K562 (cell line): ENCODE data around the gene SPTY2D1. TPM values are rescaled to one million over a fixed set of nuclear protein-coding genes. Genes with fewer than 3 reads are reported as not detected.

Experiments used
- ARID1B ChIP-seq: fragments of 450-650 bp; IDR thresholded peaks from 2 replicates; pipeline ENCODE4 v1.6.1; 2016; ENCODE audit warnings: antibody characterized with exemption, mild to moderate bottlenecking, inconsistent platforms
- BACH1 ChIP-seq: fragments of 200-800 bp; sonication (Bioruptor generic); IDR thresholded peaks from 2 replicates; pipeline ENCODE4 v1.6.1; 2016; ENCODE audit warnings: missing genetic modification characterization, missing compliant biosample characterization
- E2F1 ChIP-seq: sonication (generic); formaldehyde crosslinking; IDR thresholded peaks from 2 replicates; pipeline ENCODE4 v1.8.1; 2023; ENCODE audit warnings: mild to moderate bottlenecking, missing genetic modification reagents, moderate library complexity
- HOMEZ ChIP-seq: fragments of 250-450 bp; sonication (Bioruptor Pico); IDR thresholded peaks from 2 replicates; pipeline ENCODE4 v1.4.0; 2020; ENCODE audit warnings: mild to moderate bottlenecking, moderate library complexity
- ILF3 ChIP-seq: fragments of 450-650 bp; IDR thresholded peaks from 2 replicates; pipeline ENCODE4 v1.6.1; 2018; ENCODE audit warnings: antibody characterized with exemption, mild to moderate bottlenecking, moderate library complexity, borderline replicate concordance
- KLF13 ChIP-seq: fragments of 450-650 bp; IDR thresholded peaks from 2 replicates; pipeline ENCODE4 v1.6.1; 2016; ENCODE audit warnings: missing genetic modification characterization, low read depth, mild to moderate bottlenecking, missing compliant biosample characterization, moderate library complexity, borderline replicate concordance
- MAFG ChIP-seq: fragments of 450-650 bp; conservative IDR thresholded peaks from 2 replicates; pipeline ENCODE4 v1.6.1; 2016; ENCODE audit warnings: missing genetic modification characterization, missing compliant biosample characterization
- NBN ChIP-seq: fragments of 450-650 bp; IDR thresholded peaks from 2 replicates; pipeline ENCODE4 v1.6.1; 2016; ENCODE audit warnings: low read depth, mild to moderate bottlenecking
- NCOA1 ChIP-seq: fragments of 450-650 bp; IDR thresholded peaks from 2 replicates; pipeline ENCODE4 v1.6.1; 2016; ENCODE audit warnings: low read depth
- PURB ChIP-seq: sonication (generic); formaldehyde crosslinking; IDR thresholded peaks from 2 replicates; pipeline ENCODE4 v1.9.0; 2021; ENCODE audit warnings: low read depth, mild to moderate bottlenecking, missing genetic modification reagents
- RNF2 ChIP-seq: sonication (generic); IDR thresholded peaks from 2 replicates; pipeline ENCODE4 v1.6.1; 2016
- SAFB ChIP-seq: fragments of 200-400 bp; formaldehyde crosslinking; IDR thresholded peaks from 2 replicates; pipeline ENCODE4 v1.6.1; 2017; ENCODE audit warnings: low read depth, low read length, borderline replicate concordance
- SIN3B ChIP-seq: fragments of 450-650 bp; IDR thresholded peaks from 2 replicates; pipeline ENCODE4 v1.6.1; 2017; ENCODE audit warnings: low read depth, mild to moderate bottlenecking, moderate library complexity
- ZBTB11 ChIP-seq, 3 experiments: fragments of 200-800 bp in 1 of 3; fragments of 250-450 bp in 1 of 3; fragments of 450-650 bp in 1 of 3; sonication (Bioruptor Pico) in 1 of 3; sonication (Bioruptor generic) in 1 of 3; formaldehyde crosslinking in 1 of 3; IDR thresholded peaks; 2 replicates each; pipeline versions ENCODE4 v1.6.1 to v1.8.0; 2016 to 2022; ENCODE audit warnings: mild to moderate bottlenecking in 2 of 3, missing genetic modification characterization in 2 of 3, missing compliant biosample characterization in 1 of 3, moderate library complexity in 1 of 3
- ZBTB7A ChIP-seq: IDR thresholded peaks from 2 replicates; pipeline ENCODE4 v1.6.1; 2011; ENCODE audit warnings: low read depth, mild to moderate bottlenecking, low read length, moderate library complexity, borderline replicate concordance; ENCODE audit not compliant: control insufficient read depth
- ZNF146 ChIP-seq: IDR thresholded peaks from one replicate; pipeline ENCODE4 v1.6.1; 2018; ENCODE audit warnings: missing compliant biosample characterization; ENCODE audit not compliant: unreplicated experiment
- ZNF695 ChIP-seq: fragments of 450-650 bp; formaldehyde crosslinking; IDR thresholded peaks from 2 replicates; pipeline ENCODE4 v1.4.0; 2020; ENCODE audit warnings: mild to moderate bottlenecking, moderate library complexity
- polyA plus RNA-seq, 8 experiments: library from polyadenylated mRNA; depleted of rRNA in 4 of 8; stranded (reverse) in 5 of 8; unstranded in 3 of 8; fragments of >200 nt; fragmentation: Nextera tagmentation in 2 of 8; fragmentation: Illumina TruSeq in 1 of 8; extraction: Ambion mirVana in 2 of 8; extraction: Trizol in 1 of 8; gene quantifications; 2 replicates each; pipeline versions ENCODE4 v1.2.1 to v1.2.3, GENCODE V29; 2011 to 2014; ENCODE audit warnings: inconsistent platforms in 1 of 8, missing spikeins in 1 of 8
- total RNA-seq, 7 experiments: library from RNA; depleted of rRNA in 6 of 7; stranded (reverse); fragments of >200 nt in 6 of 7; fragmentation: Illumina TruSeq in 2 of 7; extraction: Trizol in 2 of 7; gene quantifications; 2 replicates each; pipeline versions ENCODE4 v1.2.1 to v1.2.3, GENCODE V29; 2011 to 2021; ENCODE audit warnings: low replicate concordance in 1 of 7

The SPTY2D1 gene
- total and polyA plus RNA-seq, 9 of the 15 experiments (the other 6 are each of a cell fraction or from before 2014, with no cell fraction given) = 3.2 to 32.1 (median 12.9) TPM

- TF ChIP-seq ZBTB11 (CRISPR knock-in tag; IDR thresholded peaks at IDR 0.05) = peak in 1 of 3 experiments; percentile 54; a peak in 1 of 6 replicates
- no peak for TF ChIP-seq ILF3
- peak; percentile 77; the same call in 1 of the 2 replicates for TF ChIP-seq ZBTB7A
- no peak for TF ChIP-seq ZNF695
- TF ChIP-seq MAFG (tag) = peak; percentile 65
- peak; percentile 66; the same call in 1 of the 2 replicates for TF ChIP-seq RNF2
- no peak for TF ChIP-seq ZNF146
- peak; percentile 33; the same call in 1 of the 2 replicates for TF ChIP-seq BACH1
- TF ChIP-seq NCOA1 = peak; percentile 84
- no peak for TF ChIP-seq HOMEZ
- TF ChIP-seq KLF13 = peak; percentile 8; the same call in 1 of the 2 replicates
- TF ChIP-seq ARID1B = no peak
- TF ChIP-seq PURB (CRISPR knock-in tag) = no peak
- peak; percentile 89; the same call in 1 of the 2 replicates for TF ChIP-seq NBN
- TF ChIP-seq SIN3B = peak; percentile 90
- TF ChIP-seq E2F1 (CRISPR knock-in tag) = peak; percentile 31; the same call in 1 of the 2 replicates
- TF ChIP-seq SAFB = no peak
Measured at GRCh38 chr11:18634140-18635032, at the start of gene SPTY2D1 (continued).
